SU-DHL-6 (cell line): ENCODE measurements around the gene KLHL25.
A peak's percentile ranks its signal among the peaks of the same experiment; 100 is the strongest.

ENCODE experiments used
- H2AFZ ChIP-seq: fragments of 200-600 bp; sonication (generic); 2 replicates; pipeline ENCODE4 v1.6.1; 2014; ENCODE audit warnings: low read depth, mild to moderate bottlenecking, moderate library complexity, mixed read lengths, antibody characterized with exemption, low read length; ENCODE audit not compliant: severe bottlenecking
- H3F3A ChIP-seq: fragments of 200-600 bp; shearing (Covaris generic); 2 replicates; pipeline ENCODE4 v1.6.0; 2016; ENCODE audit warnings: antibody characterized with exemption, mild to moderate bottlenecking; ENCODE audit not compliant: insufficient read depth
- H3K27ac ChIP-seq: fragments of 200-600 bp; sonication (generic); 2 replicates; pipeline ENCODE4 v1.5.1; 2016; ENCODE audit warnings: low read depth, mild to moderate bottlenecking, low read length, moderate library complexity, mixed read lengths
- H3K27me3 ChIP-seq: fragments of 200-600 bp; sonication (generic), shearing (Covaris generic); 2 replicates; pipeline ENCODE4 v1.6.0; 2014; ENCODE audit warnings: mild to moderate bottlenecking, low read length
- H3K36me3 ChIP-seq: fragments of 200-600 bp; sonication (generic); 2 replicates; pipeline ENCODE4 v1.6.1; 2014; ENCODE audit warnings: mild to moderate bottlenecking, low read length, mixed read lengths
- H3K4me2 ChIP-seq: fragments of 300-600, 200-600 bp; shearing (Covaris generic), sonication (generic); 2 replicates; pipeline ENCODE4 v1.6.0; 2014; ENCODE audit warnings: low read length, low read depth, mild to moderate bottlenecking; ENCODE audit not compliant: poor library complexity, severe bottlenecking
- H3K4me3 ChIP-seq: fragments of 200-600 bp; sonication (generic); 2 replicates; pipeline ENCODE4 v1.5.1; 2014; ENCODE audit warnings: antibody characterized with exemption, low read length, mild to moderate bottlenecking, mixed read lengths; ENCODE audit not compliant: insufficient read depth, poor library complexity, severe bottlenecking
- H3K79me2 ChIP-seq: fragments of 200-600 bp; sonication (generic); 2 replicates; pipeline ENCODE4 v1.6.1; 2014; ENCODE audit warnings: mild to moderate bottlenecking, low read length, moderate library complexity; ENCODE audit not compliant: insufficient read depth
- H3K9ac ChIP-seq: fragments of 200-600 bp; sonication (generic); 2 replicates; pipeline ENCODE4 v1.7.0; 2014; ENCODE audit warnings: mild to moderate bottlenecking, low read length
- H3K9me2 ChIP-seq: fragments of 200-600 bp; sonication (generic); replicated peaks from 2 replicates; pipeline ENCODE4 v1.6.1; 2014; ENCODE audit warnings: low read length; ENCODE audit not compliant: insufficient read depth
- H3K9me3 ChIP-seq: fragments of 200-600 bp; sonication (generic); 2 replicates; pipeline ENCODE4 v1.6.1; 2014; ENCODE audit warnings: low read length, mixed read lengths; ENCODE audit not compliant: insufficient read depth
- H4K20me1 ChIP-seq: fragments of 200-600 bp; sonication (generic); 2 replicates; pipeline ENCODE4 v1.6.1; 2014; ENCODE audit warnings: low read depth, mild to moderate bottlenecking, antibody characterized with exemption, low read length, moderate library complexity, mixed read lengths
- EZH2phosphoT487 ChIP-seq: fragments of 200-600 bp; sonication (generic), shearing (Covaris generic); conservative IDR thresholded peaks from 2 replicates; pipeline ENCODE4 v1.6.1; 2018; ENCODE audit warnings: mild to moderate bottlenecking, antibody characterized with exemption, low read length, moderate library complexity, mixed read lengths
- TF ChIP-seq, protein P1 (sequence below): fragments of 200-600 bp; sonication (generic); IDR thresholded peaks from one replicate; pipeline ENCODE4 v1.5.1; 2017; ENCODE audit warnings: antibody characterized with exemption, mild to moderate bottlenecking, low read length, moderate library complexity; ENCODE audit not compliant: insufficient read depth, poor library complexity, severe bottlenecking

KLHL25 gene

DNA sequence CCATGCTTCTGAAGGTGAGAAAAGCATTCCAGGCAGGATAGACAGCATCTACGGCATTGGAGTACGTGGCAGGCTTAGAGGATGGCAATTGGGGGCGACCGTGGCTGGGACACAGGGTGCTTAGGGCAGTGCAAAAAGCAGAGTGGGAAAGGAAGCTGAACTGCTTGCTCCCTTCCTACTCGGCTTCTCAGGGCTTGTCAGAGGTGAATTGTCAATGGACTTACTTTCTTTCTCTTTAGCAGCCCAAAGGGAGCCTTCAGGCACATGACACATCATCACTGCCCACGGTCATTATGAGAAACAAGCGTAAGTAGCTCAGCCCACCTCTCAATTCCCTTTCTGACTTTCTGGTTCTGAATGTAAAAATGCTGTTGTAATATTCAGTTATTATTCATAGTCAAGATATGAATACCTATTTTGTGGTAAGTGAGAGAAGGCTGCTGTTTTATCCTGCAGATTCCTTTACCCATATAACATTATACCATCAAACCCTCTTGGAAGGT lies 84.3 kb downstream of the KLHL25 start:
- Histone ChIP-seq H3K4me3 (no peak overlapping the region), H3K79me2 (peaks cover 31% of the 10 kb centered on the region)

More for the DNA sequence above, 84.3 kb downstream of the KLHL25 start:
- Histone ChIP-seq H3K27me3 (no peaks in the 10 kb centered on the region), H3K36me3 (peaks cover 23% of the 10 kb centered on the region), H3K9ac (no peak overlapping the region), H3K27ac (peak overlapping the region; percentile 40), H3K9me3 (no peaks in the 10 kb centered on the region), H3K4me2 (no peak overlapping the region), H3F3A (peaks cover 44% of the 10 kb centered on the region), H4K20me1 (no peaks in the 10 kb centered on the region), H2AFZ (no peak overlapping the region), H3K9me2 (no peaks in the 10 kb centered on the region)
- no peak for TF ChIP-seq EZH2phosphoT487
- TF ChIP-seq, protein P1, sequence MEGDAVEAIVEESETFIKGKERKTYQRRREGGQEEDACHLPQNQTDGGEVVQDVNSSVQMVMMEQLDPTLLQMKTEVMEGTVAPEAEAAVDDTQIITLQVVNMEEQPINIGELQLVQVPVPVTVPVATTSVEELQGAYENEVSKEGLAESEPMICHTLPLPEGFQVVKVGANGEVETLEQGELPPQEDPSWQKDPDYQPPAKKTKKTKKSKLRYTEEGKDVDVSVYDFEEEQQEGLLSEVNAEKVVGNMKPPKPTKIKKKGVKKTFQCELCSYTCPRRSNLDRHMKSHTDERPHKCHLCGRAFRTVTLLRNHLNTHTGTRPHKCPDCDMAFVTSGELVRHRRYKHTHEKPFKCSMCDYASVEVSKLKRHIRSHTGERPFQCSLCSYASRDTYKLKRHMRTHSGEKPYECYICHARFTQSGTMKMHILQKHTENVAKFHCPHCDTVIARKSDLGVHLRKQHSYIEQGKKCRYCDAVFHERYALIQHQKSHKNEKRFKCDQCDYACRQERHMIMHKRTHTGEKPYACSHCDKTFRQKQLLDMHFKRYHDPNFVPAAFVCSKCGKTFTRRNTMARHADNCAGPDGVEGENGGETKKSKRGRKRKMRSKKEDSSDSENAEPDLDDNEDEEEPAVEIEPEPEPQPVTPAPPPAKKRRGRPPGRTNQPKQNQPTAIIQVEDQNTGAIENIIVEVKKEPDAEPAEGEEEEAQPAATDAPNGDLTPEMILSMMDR, result no peak
